Measurements from ENCODE around the gene RPTOR.

- TF ChIP-seq REST (IDR thresholded peaks at IDR 0.05; ENCODE audit: borderline replicate concordance) = no peak
- no peak for TF ChIP-seq TAF1 (IDR thresholded peaks at IDR 0.05; ENCODE audit: low read depth)
- TF ChIP-seq CTCF (IDR thresholded peaks at IDR 0.05; ENCODE audit: poor library complexity, severe bottlenecking) = no peak
- TF ChIP-seq EP300 (conservative IDR thresholded peaks at IDR 0.05; ENCODE audit: poor library complexity, severe bottlenecking) = no peak
- no peak for TF ChIP-seq SMC3 (conservative IDR thresholded peaks at IDR 0.05; ENCODE audit: poor library complexity)
- no peak for TF ChIP-seq POLR2AphosphoS5 (IDR thresholded peaks at IDR 0.05)
- no peak for TF ChIP-seq EZH2 (IDR thresholded peaks at IDR 0.05; ENCODE audit: borderline replicate concordance, insufficient read depth, low read length, poor library complexity, severe bottlenecking)
Measured at GRCh38 chr17:80818871-80819270, 274.2 kb downstream of the RPTOR start.
